ENCODE results near the gene COL18A1.

DNA sequence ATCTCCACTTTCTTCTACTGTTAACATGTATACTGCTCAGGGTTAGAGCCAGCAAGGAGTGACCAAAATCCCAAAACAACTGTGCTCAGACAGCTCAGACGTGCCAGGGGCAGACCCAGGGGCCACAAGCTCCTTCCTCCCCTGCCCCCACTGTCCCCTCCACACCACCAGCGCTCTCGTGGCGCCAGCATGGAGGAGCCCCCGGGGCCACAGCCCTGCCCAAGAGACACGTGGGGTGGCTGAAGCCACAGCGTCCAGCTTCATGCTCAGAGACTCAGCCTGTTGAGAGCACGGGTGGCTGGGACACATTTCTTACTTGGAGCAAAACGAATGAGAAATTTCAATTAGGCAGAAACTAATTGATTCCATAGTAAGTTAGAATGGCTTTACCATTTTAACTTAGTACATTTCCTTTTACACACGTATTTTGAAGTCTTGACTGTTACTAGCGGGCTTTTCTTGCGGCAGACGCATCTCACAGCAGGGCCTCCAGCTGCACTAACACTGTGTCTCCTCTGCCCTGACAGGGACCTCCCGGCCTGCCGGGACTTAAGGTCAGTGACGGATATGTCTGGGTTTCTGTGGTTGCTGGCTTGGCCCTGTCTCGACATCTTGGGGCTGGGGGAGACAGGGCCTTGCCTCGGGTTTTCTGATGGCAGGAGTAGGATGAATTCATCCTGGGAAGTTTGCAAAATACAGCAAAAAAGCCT, 83.1 kb downstream of the COL18A1 start:
- TF ChIP-seq CTCF (IDR thresholded peaks at IDR 0.05) (no peak), POLR2AphosphoS5 (IDR thresholded peaks at IDR 0.05; ENCODE audit: low read depth, low read length) (no peak)

Data from Panc1 (cell line).